Measurements from ENCODE around the gene SLC10A1. TPM values are rescaled to one million over a fixed set of nuclear protein-coding genes. Genes with fewer than 3 reads are reported as not detected.

SLC10A1 gene
- not detected in 2 replicates for total RNA-seq

DNA sequence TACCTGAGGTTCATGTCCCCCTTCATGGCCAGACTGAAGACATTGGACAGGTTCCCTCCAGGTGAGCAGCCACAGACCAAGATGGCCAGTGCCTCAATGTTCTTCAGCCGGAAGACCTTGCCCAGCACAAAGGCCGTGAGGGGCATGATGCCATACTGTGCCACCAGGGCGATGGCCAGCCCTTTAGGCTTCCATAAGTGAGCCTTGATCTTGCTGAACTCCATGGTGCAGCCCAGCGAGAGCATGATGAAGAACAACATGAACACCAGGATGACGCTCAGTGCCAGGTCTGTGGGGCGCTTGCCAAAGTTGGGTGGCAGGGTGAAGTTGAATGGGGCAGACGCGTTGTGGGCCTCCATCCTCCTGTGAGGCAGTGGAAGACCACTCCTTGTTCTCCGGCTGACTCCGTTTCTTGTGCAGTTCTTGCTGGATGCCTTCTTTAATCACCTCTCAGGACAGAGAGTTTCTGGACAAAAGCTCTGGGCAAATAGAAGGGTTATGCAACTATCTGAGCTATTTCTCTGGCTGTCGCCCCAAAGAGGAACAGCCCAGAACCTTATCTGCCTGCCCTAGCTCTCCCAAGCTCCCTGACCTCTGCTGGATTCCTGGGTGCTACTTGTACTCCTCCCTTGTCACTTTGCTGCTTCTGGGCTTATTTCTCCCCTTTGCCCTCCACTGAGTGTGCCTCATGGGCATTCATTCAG is at the start of gene SLC10A1:
TSS of gene SLC10A1 (minus strand) at position 445 of the 704 bp plus-strand sequence. CDS start at position 359, 86 bp downstream.

GRCh38 chr14:69766984-69767368 is 30.1 kb downstream of the SLC10A1 start, which contains the start of gene SRSF5:
SRSF5 (plus strand) TSS chr14:69767142; CDS start chr14:69768157, 1,015 bp downstream.

Other genes starting within 250 kb of the SLC10A1 start
- not detected in 2 replicates for gene CCDC177, start 222.4 kb downstream of the SLC10A1 start, total RNA-seq
- 6.8 and 20.5 TPM in 2 replicates for gene SUSD6, start 185.6 kb downstream of the SLC10A1 start, total RNA-seq
- gene SRSF5, start 30.1 kb downstream of the SLC10A1 start, total RNA-seq = 81.7 and 83.1 TPM in 2 replicates
- gene SMOC1, start 82.2 kb upstream of the SLC10A1 start, total RNA-seq = 11.6 and 15.8 TPM in 2 replicates

Measured in tracheal epithelial cell (primary cell).